HepG2 (cell line): Measurements from ENCODE around the gene SERPINA9. TPM values are rescaled to one million over a fixed set of nuclear protein-coding genes. Genes with fewer than 3 reads are reported as not detected.

Source experiments
- ATAC-seq: fragments of 200-7000 bp; cut with Tn5 transposase; 3 replicates; pipeline ENCODE4 v1.9.1; 2020; ENCODE audit warnings: mild to moderate bottlenecking, moderate library complexity
- BruUV-seq: library from RNA; stranded (reverse); fragments of 400-500 nt; replicated peaks from 2 replicates; lab custom pipeline; 2021; lab: Mats Ljungman, UMichigan
- CTCF ChIA-PET: fragments of 300-600 bp; formaldehyde crosslinking; extraction: SDS; loops from one replicate; lab custom pipeline; 2021; ENCODE audit warnings: low total read pairs, inconsistent platforms, low intra/inter-chr PET ratio; lab: Yijun Ruan, JAX
- POLR2A ChIA-PET: fragments of 350-600 bp; sonication (Branson Sonifier 250); formaldehyde crosslinking; loops from one replicate; lab custom pipeline; 2020; ENCODE audit warnings: antibody characterized with exemption, inconsistent platforms; lab: Yijun Ruan, JAX
- DNase-seq: peaks from one replicate; pipeline ENCODE4 v3.0.0-alpha.2; 2015; ENCODE audit warnings: low spot score
- FAIRE-seq: peaks from 3 replicates; lab custom pipeline; 2011; peaks lifted over from hg19 to GRCh38; lab: Jason Lieb, UNC
- H2AFZ ChIP-seq: one replicate; pipeline ENCODE4 v1.6.1; 2011; ENCODE audit warnings: low read length, inconsistent platforms
- H3K27ac ChIP-seq: fragments of 300-600 bp; 3 replicates; pipeline ENCODE4 v1.8.0; 2011; ENCODE audit warnings: mixed run types, mild to moderate bottlenecking, mixed read lengths, low read length, inconsistent platforms; ENCODE audit not compliant: insufficient read depth; ENCODE audit errors: extremely low read length
- H3K27me3 ChIP-seq, 2 experiments: fragments of 200-600 bp in 1 of 2; 2 replicates in 1 of 2; 3 replicates in 1 of 2; pipeline versions ENCODE4 v1.6.0 to v1.8.0; 2011; ENCODE audit warnings: low read length in 2 of 2, mild to moderate bottlenecking in 2 of 2, moderate library complexity in 2 of 2, inconsistent platforms in 1 of 2; ENCODE audit not compliant: insufficient read depth in 2 of 2, control insufficient read depth in 1 of 2
- H3K36me3 ChIP-seq, 2 experiments: fragments of 200-600 bp in 1 of 2; replicated peaks in 1 of 2; 2 replicates in 1 of 2; 3 replicates in 1 of 2; pipeline versions ENCODE4 v1.5.1 to v1.8.0; 2011; ENCODE audit warnings: low read length in 2 of 2, inconsistent platforms in 1 of 2; ENCODE audit not compliant: insufficient read depth in 2 of 2, control insufficient read depth in 1 of 2
- H3K4me1 ChIP-seq: 2 replicates; pipeline ENCODE4 v1.5.1; 2012; ENCODE audit warnings: low read length, inconsistent platforms; ENCODE audit not compliant: insufficient read depth
- H3K4me2 ChIP-seq: 2 replicates; pipeline ENCODE4 v1.6.0; 2011; ENCODE audit warnings: low read depth, low read length, inconsistent platforms
- H3K4me3 ChIP-seq, 3 experiments: fragments of 200-600 bp in 1 of 3; sonication (generic), shearing (Covaris generic) in 1 of 3; replicated peaks in 1 of 3; 2 replicates each; pipeline ENCODE4 v1.5.1; 2011 to 2016; ENCODE audit warnings: low read length in 3 of 3, inconsistent platforms in 2 of 3, low read depth in 2 of 3, mild to moderate bottlenecking in 2 of 3, control low read depth in 1 of 3, mixed read lengths in 1 of 3; ENCODE audit not compliant: insufficient read depth in 1 of 3
- H3K79me2 ChIP-seq: one replicate; pipeline ENCODE4 v1.6.1; 2011; ENCODE audit warnings: low read length, inconsistent platforms; ENCODE audit not compliant: insufficient read depth
- H3K9ac ChIP-seq: 2 replicates; pipeline ENCODE4 v1.6.0; 2011; ENCODE audit warnings: mild to moderate bottlenecking, low read depth, low read length, inconsistent platforms; ENCODE audit not compliant: insufficient read depth
- H3K9me3 ChIP-seq: 2 replicates; pipeline ENCODE4 v1.5.1; 2012; ENCODE audit warnings: mild to moderate bottlenecking, low read length
- H4K20me1 ChIP-seq: 2 replicates; pipeline ENCODE4 v1.6.0; 2011; ENCODE audit warnings: inconsistent platforms, mild to moderate bottlenecking, low read length, moderate library complexity; ENCODE audit not compliant: insufficient read depth
- ADNP ChIP-seq: sonication (generic); formaldehyde crosslinking; IDR thresholded peaks from 2 replicates; pipeline ENCODE4 v1.4.0; 2020; ENCODE audit warnings: missing genetic modification reagents
- KAT7 ChIP-seq: IDR thresholded peaks from 2 replicates; pipeline ENCODE4 v1.6.1; 2018; ENCODE audit warnings: borderline replicate concordance, missing compliant biosample characterization
- KDM1A ChIP-seq: IDR thresholded peaks from 2 replicates; pipeline ENCODE4 v1.6.1; 2016; ENCODE audit warnings: missing compliant biosample characterization
- MBNL3 ChIP-seq: fragments of 250-450 bp; sonication (Bioruptor Pico); conservative IDR thresholded peaks from 2 replicates; pipeline ENCODE4 v1.8.0; 2022; ENCODE audit warnings: mild to moderate bottlenecking, inconsistent platforms
- PPARG ChIP-seq: conservative IDR thresholded peaks from 2 replicates; pipeline ENCODE4 v1.6.1; 2016; ENCODE audit warnings: missing biosample characterization, missing genetic modification reagents
- RAD21 ChIP-seq: fragments of 450-650 bp; formaldehyde crosslinking; IDR thresholded peaks from 2 replicates; pipeline ENCODE4 v1.5.0; 2020; ENCODE audit warnings: mild to moderate bottlenecking
- SMARCE1 ChIP-seq: fragments of 450-650 bp; IDR thresholded peaks from 2 replicates; pipeline ENCODE4 v1.6.1; 2017; ENCODE audit warnings: borderline replicate concordance
- U2AF2 ChIP-seq: fragments of 200-400 bp; formaldehyde crosslinking; IDR thresholded peaks from 2 replicates; pipeline ENCODE4 v1.6.1; 2017; ENCODE audit warnings: low read depth, mild to moderate bottlenecking, low read length
- ZNF235 ChIP-seq: sonication (generic); formaldehyde crosslinking; IDR thresholded peaks from 2 replicates; pipeline ENCODE4 v1.8.1; 2023; ENCODE audit warnings: mild to moderate bottlenecking, missing genetic modification reagents, borderline replicate concordance
- ZNF333 ChIP-seq: sonication (generic); formaldehyde crosslinking; IDR thresholded peaks from 2 replicates; pipeline ENCODE4 v1.4.0; 2020; ENCODE audit warnings: mild to moderate bottlenecking, missing genetic modification reagents, borderline replicate concordance
- ZNF609 ChIP-seq: sonication (generic); formaldehyde crosslinking; IDR thresholded peaks from 2 replicates; pipeline ENCODE4 v1.4.0; 2020; ENCODE audit warnings: mild to moderate bottlenecking, missing genetic modification reagents, borderline replicate concordance
- WGBS: methylation state at CpG from one replicate; pipeline ENCODE4 v1.1.6; 2017; ENCODE audit warnings: low lambda C conversion rate; 5-methylcytosine and 5-hydroxymethylcytosine counted together
- in situ Hi-C: cut with HindIII; loops from 2 replicates; pipeline ENCODE4 v1.10.0; 2017; ENCODE audit warnings: low pct_unique_long_range_greater_than_20kb; ENCODE audit not compliant: extremely low pct_ligation_motif_present
- intact Hi-C: fragments of 100-400 bp; cut with micrococcal nuclease; formaldehyde crosslinking; loops from one replicate; pipeline ENCODE4 v1.10.0; 2022; ENCODE audit not compliant: unreplicated experiment
- polyA plus RNA-seq, 8 experiments: library from polyadenylated mRNA; depleted of rRNA in 3 of 8; stranded (reverse) in 7 of 8; unstranded in 1 of 8; fragments of >200 nt; fragmentation: Illumina TruSeq in 4 of 8; extraction: Trizol in 4 of 8; gene quantifications; 2 replicates each; pipeline versions ENCODE4 v1.2.1 to v1.2.3, GENCODE V29; 2011 to 2016; ENCODE audit warnings: low read depth in 4 of 8, missing spikeins in 1 of 8, mixed read lengths in 1 of 8; ENCODE audit not compliant: insufficient read depth in 1 of 8
- total RNA-seq, 5 experiments: library from RNA; depleted of rRNA; stranded (reverse); fragments of >200 nt; fragmentation: Illumina TruSeq; extraction: Trizol; gene quantifications; 2 replicates each; pipeline ENCODE4 v1.2.3, GENCODE V29; 2016; ENCODE audit warnings: low read depth in 1 of 5
- TF ChIP-seq, protein P1 (sequence below): sonication (generic); formaldehyde crosslinking; IDR thresholded peaks from 2 replicates; pipeline ENCODE4 v1.4.0; 2020; ENCODE audit warnings: missing genetic modification reagents
- TF ChIP-seq, protein P2 (sequence below): sonication (generic); formaldehyde crosslinking; IDR thresholded peaks from 2 replicates; pipeline ENCODE4 v1.4.0; 2020; ENCODE audit warnings: missing genetic modification reagents
- TF ChIP-seq, protein P3 (sequence below): IDR thresholded peaks from 2 replicates; pipeline ENCODE4 v1.6.1; 2016; ENCODE audit warnings: missing genetic modification reagents, missing compliant biosample characterization

The SERPINA9 gene
- total and polyA plus RNA-seq, 2 of the 13 experiments (the other 11 are each of a cell fraction or from before 2014, with no cell fraction given): 0.21 TPM; not detected in 1

GRCh38 chr14:94421316-94421715 lies 54.7 kb downstream of the SERPINA9 start:
- Histone ChIP-seq H3K36me3 (no peaks in the 10 kb centered on the region), H4K20me1 (no peaks in the 10 kb centered on the region), H3K4me3 (no peak overlapping the region), H3K27ac (no peak overlapping the region), H3K4me2 (no peak overlapping the region), H3K9me3 (no peaks in the 10 kb centered on the region), H3K9ac (no peak overlapping the region), H3K27me3 (no peaks in the 10 kb centered on the region), H3K4me1 (peaks cover 17% of the 10 kb centered on the region), H3K79me2 (no peaks in the 10 kb centered on the region), H2AFZ (no peak overlapping the region)
- CTCF ChIA-PET: no interaction called here
- BruUV-seq: no TSS peak
- intact Hi-C loops (loop anchor here (5.0 kb wide), 1 partner anchor 261 kb away; no protein-coding TSS in a partner anchor), in situ Hi-C loops (loop anchor here (10.0 kb wide), 1 partner anchor 263 kb away; no protein-coding TSS in a partner anchor)
- DNase-seq: no peak
- ATAC-seq: no peak
- no peak for FAIRE-seq
- POLR2A ChIA-PET: interaction anchor here (1.2 kb wide), 1 partner anchor 33 kb away, joined by 5 read pairs; the partner anchor contains the start of gene SERPINA1
- 41% methylated on average over 2 of the region's 2 CpGs for WGBS
- TF ChIP-seq ADNP (no peak), KDM1A (no peak), ZNF235 (CRISPR knock-in tag) (no peak), MBNL3 (CRISPR knock-in tag) (no peak), KAT7 (CRISPR knock-in tag) (no peak), ZNF333 (no peak), U2AF2 (no peak), PPARG (CRISPR knock-in tag) (no peak), ZNF609 (CRISPR knock-in tag) (no peak), RAD21 (CRISPR knock-in tag) (no peak), SMARCE1 (no peak)
- TF ChIP-seq, protein P1, sequence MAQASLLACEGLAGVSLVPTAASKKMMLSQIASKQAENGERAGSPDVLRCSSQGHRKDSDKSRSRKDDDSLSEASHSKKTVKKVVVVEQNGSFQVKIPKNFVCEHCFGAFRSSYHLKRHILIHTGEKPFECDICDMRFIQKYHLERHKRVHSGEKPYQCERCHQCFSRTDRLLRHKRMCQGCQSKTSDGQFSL (CRISPR knock-in tag): no peak
- TF ChIP-seq, protein P2, sequence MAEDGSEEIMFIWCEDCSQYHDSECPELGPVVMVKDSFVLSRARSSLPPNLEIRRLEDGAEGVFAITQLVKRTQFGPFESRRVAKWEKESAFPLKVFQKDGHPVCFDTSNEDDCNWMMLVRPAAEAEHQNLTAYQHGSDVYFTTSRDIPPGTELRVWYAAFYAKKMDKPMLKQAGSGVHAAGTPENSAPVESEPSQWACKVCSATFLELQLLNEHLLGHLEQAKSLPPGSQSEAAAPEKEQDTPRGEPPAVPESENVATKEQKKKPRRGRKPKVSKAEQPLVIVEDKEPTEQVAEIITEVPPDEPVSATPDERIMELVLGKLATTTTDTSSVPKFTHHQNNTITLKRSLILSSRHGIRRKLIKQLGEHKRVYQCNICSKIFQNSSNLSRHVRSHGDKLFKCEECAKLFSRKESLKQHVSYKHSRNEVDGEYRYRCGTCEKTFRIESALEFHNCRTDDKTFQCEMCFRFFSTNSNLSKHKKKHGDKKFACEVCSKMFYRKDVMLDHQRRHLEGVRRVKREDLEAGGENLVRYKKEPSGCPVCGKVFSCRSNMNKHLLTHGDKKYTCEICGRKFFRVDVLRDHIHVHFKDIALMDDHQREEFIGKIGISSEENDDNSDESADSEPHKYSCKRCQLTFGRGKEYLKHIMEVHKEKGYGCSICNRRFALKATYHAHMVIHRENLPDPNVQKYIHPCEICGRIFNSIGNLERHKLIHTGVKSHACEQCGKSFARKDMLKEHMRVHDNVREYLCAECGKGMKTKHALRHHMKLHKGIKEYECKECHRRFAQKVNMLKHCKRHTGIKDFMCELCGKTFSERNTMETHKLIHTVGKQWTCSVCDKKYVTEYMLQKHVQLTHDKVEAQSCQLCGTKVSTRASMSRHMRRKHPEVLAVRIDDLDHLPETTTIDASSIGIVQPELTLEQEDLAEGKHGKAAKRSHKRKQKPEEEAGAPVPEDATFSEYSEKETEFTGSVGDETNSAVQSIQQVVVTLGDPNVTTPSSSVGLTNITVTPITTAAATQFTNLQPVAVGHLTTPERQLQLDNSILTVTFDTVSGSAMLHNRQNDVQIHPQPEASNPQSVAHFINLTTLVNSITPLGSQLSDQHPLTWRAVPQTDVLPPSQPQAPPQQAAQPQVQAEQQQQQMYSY: no peak
- TF ChIP-seq, protein P3, sequence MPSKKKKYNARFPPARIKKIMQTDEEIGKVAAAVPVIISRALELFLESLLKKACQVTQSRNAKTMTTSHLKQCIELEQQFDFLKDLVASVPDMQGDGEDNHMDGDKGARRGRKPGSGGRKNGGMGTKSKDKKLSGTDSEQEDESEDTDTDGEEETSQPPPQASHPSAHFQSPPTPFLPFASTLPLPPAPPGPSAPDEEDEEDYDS (CRISPR knock-in tag): no peak
